Measurements from ENCODE around the gene NCAPD3.

The NCAPD3 gene

DNA sequence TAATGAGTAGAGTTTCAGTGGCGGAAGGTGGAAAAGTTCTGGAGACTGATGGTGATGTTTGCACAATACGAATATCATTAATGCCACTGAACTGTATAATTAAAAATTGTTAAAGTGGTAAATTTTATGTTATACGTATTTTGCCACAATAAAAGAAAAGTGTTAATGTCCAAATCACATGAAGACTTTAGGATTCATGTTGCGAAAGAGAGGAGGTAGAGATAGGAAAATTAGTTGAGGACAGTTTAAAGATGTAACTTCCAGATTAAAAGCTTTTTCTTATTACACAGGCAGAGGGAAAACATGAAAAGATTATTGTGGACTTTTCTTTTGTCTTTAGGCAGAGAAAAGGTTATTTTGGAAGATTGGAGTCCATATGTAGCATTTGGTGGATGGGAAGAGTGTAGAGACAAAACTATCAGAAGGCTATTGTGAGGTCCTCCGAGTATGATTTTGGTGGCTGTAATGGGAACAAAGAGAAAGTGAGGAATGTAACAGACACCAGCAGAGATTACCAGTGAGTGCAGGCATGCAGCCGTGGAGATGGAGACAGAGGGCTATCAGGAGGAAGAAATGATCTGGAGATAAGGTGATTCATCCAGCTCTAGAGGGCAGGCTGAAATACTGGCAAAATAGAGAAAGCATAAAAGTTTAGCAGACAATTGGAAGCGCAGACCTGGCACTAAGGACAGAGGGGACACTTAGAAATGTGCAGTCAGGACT is 13.2 kb upstream of the NCAPD3 start:
- TF ChIP-seq, protein P1, sequence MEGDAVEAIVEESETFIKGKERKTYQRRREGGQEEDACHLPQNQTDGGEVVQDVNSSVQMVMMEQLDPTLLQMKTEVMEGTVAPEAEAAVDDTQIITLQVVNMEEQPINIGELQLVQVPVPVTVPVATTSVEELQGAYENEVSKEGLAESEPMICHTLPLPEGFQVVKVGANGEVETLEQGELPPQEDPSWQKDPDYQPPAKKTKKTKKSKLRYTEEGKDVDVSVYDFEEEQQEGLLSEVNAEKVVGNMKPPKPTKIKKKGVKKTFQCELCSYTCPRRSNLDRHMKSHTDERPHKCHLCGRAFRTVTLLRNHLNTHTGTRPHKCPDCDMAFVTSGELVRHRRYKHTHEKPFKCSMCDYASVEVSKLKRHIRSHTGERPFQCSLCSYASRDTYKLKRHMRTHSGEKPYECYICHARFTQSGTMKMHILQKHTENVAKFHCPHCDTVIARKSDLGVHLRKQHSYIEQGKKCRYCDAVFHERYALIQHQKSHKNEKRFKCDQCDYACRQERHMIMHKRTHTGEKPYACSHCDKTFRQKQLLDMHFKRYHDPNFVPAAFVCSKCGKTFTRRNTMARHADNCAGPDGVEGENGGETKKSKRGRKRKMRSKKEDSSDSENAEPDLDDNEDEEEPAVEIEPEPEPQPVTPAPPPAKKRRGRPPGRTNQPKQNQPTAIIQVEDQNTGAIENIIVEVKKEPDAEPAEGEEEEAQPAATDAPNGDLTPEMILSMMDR (IDR thresholded peaks at IDR 0.05; ENCODE audit: low read depth, low read length, missing control alignments), result no peak
- Histone ChIP-seq H3K36me3 (replicated peaks) (peaks cover 17% of the 10 kb centered on the region), H3K27me3 (replicated peaks) (no peaks in the 10 kb centered on the region), H3K4me3 (ENCODE audit: low read depth, low read length) (no peak overlapping the region), H3K27ac (no peak overlapping the region)
- in situ Hi-C loops (cut with HindIII; ENCODE audit: low pct_ligation_motif_present, low sequenced_read_pairs), result no loop called here
- peak; percentile 32 for DNase-seq

DNA sequence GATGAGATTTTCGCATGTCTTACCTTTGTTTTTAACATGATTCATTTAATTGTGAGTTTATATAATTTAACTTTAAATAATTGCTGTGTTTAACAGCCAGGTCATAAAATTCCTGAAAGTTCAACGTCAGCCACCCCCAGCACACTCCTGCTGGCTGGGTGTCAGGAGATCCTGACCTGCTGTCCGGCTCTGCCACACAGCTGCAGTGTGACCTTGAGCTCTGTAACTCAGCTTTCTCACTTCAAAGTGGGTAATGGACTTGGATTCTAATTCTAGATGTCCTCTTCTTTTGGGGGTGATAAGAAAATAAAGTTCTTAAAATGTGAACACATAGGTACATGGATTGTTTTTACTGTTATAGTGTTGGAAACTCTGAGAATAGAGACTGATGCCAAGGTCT is 11.6 kb upstream of the NCAPD3 start:
- in situ Hi-C loops (cut with HindIII; ENCODE audit: low pct_ligation_motif_present, low sequenced_read_pairs), result no loop called here
- no peak overlapping the region for H3K4me3 ChIP-seq (ENCODE audit: low read depth, low read length)
- H3K27ac ChIP-seq, result no peak overlapping the region
- TF ChIP-seq, protein P1 (IDR thresholded peaks at IDR 0.05; ENCODE audit: low read depth, low read length, missing control alignments), result no peak
- H3K27me3 ChIP-seq (replicated peaks), result no peaks in the 10 kb centered on the region
- DNase-seq, result no peak
- peaks cover 9% of the 10 kb centered on the region for H3K36me3 ChIP-seq (replicated peaks)

DNA sequence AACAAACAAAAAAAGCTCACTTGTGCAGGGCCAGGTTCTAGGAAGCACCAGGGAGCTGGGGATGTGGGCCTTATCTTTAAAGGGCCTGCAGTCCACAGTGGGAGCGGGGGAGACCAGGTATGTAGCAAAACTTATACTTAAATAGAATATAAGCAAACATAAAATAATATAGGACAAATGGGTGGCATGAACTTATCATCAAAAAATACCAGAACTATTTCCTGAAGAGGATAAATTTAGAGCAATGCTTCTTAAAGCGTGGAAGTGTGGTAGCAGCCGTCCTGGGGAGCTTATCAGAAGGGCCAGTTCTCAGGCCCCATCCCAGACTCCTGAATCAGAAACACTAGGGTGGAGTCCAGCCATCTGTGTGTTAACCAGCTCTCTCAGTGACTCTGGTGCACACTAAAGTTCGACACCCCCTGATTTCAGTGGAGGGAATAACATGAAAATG is 10.0 kb upstream of the NCAPD3 start:
- TF ChIP-seq, protein P1 (IDR thresholded peaks at IDR 0.05; ENCODE audit: low read depth, low read length, missing control alignments), result no peak
- H3K4me3 ChIP-seq (ENCODE audit: low read depth, low read length), result no peak overlapping the region
- no peaks in the 10 kb centered on the region for H3K27me3 ChIP-seq (replicated peaks)
- H3K27ac ChIP-seq, result no peak overlapping the region
- peaks cover 4% of the 10 kb centered on the region for H3K36me3 ChIP-seq (replicated peaks)
- no peak for DNase-seq
- in situ Hi-C loops (cut with HindIII; ENCODE audit: low pct_ligation_motif_present, low sequenced_read_pairs), result no loop called here

DNA sequence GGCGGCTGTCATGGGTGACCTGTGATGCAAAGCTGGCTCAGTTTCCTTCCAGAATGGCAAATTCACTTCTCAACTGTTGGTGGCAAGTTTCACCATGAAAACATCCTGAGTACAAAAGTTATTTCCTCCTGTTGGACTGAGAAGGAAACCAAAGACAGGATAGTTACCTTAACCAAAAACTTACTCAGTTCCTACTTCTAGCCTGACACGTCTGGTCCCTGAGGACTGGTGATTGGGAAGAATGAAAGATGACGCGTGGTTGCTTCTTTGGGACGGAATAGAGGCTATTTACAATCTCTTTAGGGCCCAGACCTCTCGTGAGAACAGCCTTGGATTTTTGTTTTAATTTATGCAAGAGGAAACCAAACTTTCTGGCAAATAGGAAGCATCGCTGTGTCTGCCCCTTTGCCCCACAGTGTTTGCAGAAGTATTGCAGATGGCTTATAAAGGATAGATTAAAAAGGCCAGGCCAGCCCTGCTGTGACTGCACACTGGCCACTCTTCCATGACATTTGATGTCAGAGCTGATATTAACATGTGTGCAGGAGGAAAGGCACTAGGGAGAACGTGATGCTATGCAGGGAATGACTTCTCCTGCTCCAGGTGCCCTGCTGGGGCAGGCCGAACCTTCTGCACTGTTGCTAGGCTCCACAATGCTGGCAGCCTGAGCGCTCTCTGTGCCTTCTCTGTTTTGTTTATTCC is 8.3 kb upstream of the NCAPD3 start:
- Histone ChIP-seq H3K27ac (no peak overlapping the region), H3K27me3 (replicated peaks) (no peaks in the 10 kb centered on the region), H3K36me3 (replicated peaks) (peaks cover 4% of the 10 kb centered on the region), H3K4me3 (ENCODE audit: low read depth, low read length) (no peak overlapping the region)
- DNase-seq, result no peak
- TF ChIP-seq, protein P1 (IDR thresholded peaks at IDR 0.05; ENCODE audit: low read depth, low read length, missing control alignments), result no peak
- in situ Hi-C loops (cut with HindIII; ENCODE audit: low pct_ligation_motif_present, low sequenced_read_pairs), result no loop called here

DNA sequence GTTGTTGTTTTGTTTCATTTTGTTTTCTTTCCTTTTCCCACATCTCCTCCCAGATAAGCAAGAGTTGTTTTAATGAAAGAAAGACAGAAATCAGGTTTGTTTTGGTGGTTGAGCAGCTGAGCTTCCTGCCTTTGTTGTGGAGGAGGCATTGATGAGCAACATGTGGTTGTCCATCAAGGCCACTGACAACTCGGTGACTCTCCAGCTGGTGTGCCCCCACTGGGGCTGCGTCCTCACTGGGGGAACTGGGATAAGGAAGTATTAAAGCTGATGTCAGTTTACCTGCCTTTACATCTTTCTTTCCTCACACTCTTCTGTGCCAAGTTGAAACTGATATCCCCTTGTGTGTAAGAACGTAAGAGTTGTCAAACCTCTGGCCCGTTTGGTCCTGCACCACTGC is 6.6 kb upstream of the NCAPD3 start:
- TF ChIP-seq, protein P1 (IDR thresholded peaks at IDR 0.05; ENCODE audit: low read depth, low read length, missing control alignments), result no peak

More for the DNA sequence above, 6.6 kb upstream of the NCAPD3 start:
- no peak for DNase-seq
- H3K4me3 ChIP-seq (ENCODE audit: low read depth, low read length), result no peak overlapping the region
- no peaks in the 10 kb centered on the region for H3K27me3 ChIP-seq (replicated peaks)
- H3K36me3 ChIP-seq (replicated peaks), result no peaks in the 10 kb centered on the region
- no peak overlapping the region for H3K27ac ChIP-seq
- in situ Hi-C loops (cut with HindIII; ENCODE audit: low pct_ligation_motif_present, low sequenced_read_pairs), result no loop called here

Measured in brain microvascular endothelial cell (primary cell).